CD4-positive, alpha-beta T cell treated with Interleukin-15 for 1 hour (primary cell): ENCODE data around the gene RXRG.

Experiments
- DNase-seq: peaks from one replicate; pipeline ENCODE4 v3.0.0-alpha.2; 2020

RXRG gene

GRCh38 chr1:165449131-165449530 is 4.2 kb upstream of the RXRG start:
- no peak for DNase-seq

DNA sequence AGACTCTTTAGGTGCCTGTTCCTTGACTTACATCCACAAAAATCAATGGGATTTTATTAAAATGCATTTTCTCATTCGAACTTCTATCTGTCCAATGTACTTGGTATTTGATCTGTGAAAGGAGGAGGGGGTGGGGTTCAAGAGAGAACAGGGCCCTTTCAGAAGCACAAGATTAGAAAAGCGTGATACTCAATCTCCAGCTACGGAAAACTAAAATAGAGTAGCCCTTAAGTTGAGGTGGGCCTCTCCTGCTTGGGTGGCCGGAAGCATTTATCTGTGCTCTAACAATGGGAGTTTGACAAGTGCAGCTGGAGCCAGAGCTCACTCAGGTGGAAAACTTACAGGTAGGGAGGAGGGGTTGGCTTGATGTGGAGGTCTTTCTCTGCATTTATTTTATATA is 462 bp upstream of the RXRG start:
- DNase-seq, result no peak

- DNase-seq, result no peak
These were observed 1.2 kb downstream of the RXRG start for GRCh38 chr1:165443539-165444311.

- no peak for DNase-seq
These were observed 2.3 kb downstream of the RXRG start for GRCh38 chr1:165442653-165443052.

GRCh38 chr1:165442053-165442452 is 2.9 kb downstream of the RXRG start:
- no peak for DNase-seq

- no peak for DNase-seq
These were observed 3.6 kb downstream of the RXRG start for GRCh38 chr1:165441166-165441880.

DNA sequence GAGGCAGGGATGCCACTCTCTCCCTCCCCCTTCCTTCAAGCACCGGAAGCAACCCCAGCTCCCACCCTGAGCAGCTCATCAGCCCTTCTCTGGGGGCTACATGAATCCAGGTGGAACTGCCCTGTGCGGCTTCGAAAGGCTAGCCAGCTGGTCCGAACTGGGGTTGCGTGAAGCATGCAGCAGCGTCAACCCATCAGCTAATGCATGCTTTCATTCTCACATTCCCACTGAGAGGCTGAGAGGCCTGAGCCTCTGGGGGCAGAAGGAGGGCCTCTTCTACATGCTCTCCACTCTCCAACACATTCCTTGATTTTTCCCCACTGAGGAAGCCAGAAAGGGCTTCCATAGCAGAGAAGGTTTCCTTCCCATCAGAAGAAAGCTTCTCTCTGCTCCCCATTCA is 5.6 kb downstream of the RXRG start:
- DNase-seq, result no peak

GRCh38 chr1:165436994-165437393 is 7.9 kb downstream of the RXRG start:
- DNase-seq, result no peak

- DNase-seq, result no peak
These were observed 9.1 kb downstream of the RXRG start for GRCh38 chr1:165435801-165436200.

DNA sequence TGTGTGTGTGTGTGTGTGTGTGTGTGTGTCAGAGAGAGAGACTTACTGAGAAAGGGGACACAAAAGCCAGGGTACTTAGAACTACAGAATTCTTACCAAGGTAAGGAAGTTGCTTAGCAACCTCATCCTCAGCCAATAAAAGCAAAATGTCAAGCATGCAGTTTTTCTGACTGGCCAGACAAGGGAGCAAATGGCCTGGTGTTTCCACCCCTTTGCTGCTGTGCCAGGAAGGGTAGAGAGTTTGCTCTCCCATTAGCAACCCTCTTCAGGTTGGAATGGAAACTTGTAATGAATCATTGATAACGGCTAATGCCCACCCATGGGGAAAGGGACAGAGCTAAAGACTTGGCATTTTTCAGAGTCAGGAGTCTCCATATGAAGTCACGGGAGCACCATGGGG is 10.6 kb downstream of the RXRG start:
- DNase-seq, result no peak

- DNase-seq, result no peak
These were observed 13.8 kb downstream of the RXRG start for GRCh38 chr1:165431079-165431478.

DNA sequence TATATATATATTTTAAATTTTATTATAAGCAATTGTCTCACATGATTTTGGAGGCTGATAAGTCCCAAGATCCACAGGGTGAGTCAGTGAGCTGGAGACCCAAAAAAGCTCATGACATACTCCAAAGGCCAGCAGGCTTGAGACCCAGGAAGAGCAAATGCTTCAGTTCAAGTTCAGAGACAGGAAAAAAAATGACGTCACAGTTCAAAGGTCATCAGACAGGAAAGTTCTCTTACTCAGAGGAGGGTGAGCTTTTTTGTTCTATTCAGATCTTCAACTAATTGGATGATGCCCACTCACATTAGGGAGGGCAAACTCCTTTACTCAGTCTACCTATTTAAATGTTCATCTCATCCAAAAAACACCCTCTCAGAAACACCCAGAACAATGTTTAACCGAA is 18.2 kb downstream of the RXRG start:
- DNase-seq, result no peak

GRCh38 chr1:165425621-165426020 is 19.3 kb downstream of the RXRG start:
- DNase-seq, result no peak

DNA sequence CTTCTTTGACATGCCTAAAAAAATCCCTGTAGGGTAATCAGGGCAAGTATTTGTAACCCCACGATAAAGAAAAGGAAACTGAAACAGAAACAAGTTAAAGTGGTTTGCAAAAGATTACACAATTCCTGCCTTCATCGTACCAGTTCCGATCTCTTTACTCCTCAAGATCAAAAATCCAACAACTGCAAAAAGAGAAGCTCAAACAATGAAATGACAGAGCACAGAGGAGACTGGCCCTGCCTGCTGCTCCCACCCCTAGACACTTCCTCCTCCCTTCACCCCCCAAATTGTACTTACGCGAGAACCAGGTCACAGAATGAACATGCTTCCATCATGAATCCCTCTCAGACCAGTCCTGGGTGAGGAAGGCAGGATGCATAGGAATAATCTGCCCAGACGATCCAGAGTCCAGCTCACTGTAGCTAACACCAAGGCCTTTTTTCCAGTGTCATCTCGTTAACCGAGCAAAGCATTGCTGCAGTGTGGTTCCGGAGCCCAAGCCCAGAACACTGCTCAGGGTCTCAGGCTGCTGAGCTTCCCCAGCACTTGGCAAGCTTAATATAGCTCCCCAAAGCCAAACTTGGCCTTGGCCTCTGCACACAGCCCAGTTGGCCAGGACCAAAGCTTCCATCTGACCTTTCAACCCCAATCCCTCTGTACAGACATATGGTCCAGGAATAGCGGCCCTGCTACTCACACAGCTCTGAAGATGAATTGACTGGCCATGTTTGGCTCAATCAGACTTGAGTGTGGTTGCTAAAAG is 20.3 kb downstream of the RXRG start:
- no peak for DNase-seq

DNA sequence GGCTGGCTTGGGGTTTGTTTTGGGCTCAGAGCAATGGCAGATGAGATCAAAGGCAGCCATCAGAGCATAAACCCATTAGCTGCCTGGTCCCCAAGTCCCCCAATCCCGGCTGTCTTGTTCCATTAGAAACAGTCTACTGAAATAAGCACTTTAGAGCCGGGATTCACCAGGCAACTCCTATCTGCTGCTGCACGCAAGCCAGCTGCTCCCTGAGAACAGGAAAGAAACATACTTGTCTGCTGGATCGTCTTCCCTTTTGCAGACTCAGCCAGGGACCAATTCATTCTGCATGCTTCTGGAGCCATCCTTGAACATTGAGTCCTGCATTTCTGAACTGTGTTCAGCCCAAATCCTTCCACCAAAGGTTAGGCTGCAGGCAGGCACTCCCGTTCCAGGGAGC is 21.8 kb downstream of the RXRG start:
- DNase-seq, result no peak

DNA sequence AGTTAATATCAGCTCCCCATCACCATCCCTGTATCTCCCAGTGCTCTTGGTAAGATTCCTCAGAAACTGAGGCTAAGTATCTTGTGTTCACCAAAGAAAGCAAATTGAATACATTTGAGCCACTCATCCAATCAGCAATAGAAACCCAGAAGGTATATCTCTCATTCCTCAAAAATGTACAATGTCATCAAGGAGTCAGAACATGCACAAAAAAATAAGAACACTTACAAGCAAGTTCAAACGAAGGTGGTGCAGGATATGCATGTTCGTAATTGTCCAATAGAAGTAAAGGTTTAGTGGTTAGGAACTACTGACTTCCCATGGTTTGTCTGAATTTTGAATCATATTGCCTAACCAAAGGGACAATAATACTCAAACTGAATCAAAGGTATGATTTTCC is 24.3 kb downstream of the RXRG start:
- DNase-seq, result no peak

DNA sequence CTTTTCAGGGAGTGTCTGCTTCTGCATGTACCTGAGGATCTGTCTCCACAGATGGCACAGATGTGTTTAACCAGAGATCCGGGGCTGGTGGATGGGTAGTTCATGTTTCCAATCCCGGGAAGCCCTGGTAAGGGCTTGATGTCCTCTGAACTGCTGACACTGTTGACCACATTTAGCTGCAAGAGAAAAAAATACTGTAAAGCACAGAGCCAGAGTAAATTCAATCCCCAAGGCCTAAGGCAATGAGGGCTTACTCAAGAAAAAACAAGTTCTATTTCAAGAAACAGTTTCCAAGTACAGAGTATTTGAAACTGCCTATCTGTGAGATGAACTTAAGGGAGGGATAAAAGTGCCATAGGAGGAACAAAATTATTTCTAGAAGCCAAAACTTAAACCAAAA is 25.1 kb downstream of the RXRG start:
- DNase-seq, result no peak

GRCh38 chr1:165418195-165418594 is 26.7 kb downstream of the RXRG start:
- DNase-seq, result no peak

DNA sequence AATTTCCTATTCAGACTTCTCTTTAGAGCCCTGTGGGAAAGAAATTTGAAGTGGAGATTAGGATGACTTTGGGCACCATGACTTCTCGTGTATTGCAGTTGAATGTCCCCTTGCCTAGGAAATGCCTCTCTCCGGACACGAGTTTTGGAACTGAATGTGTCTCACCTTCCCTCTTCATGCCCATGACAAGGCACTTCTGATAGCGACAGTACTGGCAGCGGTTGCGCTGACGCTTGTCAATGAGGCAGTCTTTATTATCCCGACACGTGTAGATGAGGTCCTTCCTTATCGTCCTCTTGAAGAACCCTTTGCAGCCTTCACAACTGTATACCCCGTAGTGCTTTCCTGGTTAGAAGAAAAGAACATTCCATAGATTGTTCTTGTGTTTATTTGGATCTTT is 28.1 kb downstream of the RXRG start:
- DNase-seq, result no peak

DNA sequence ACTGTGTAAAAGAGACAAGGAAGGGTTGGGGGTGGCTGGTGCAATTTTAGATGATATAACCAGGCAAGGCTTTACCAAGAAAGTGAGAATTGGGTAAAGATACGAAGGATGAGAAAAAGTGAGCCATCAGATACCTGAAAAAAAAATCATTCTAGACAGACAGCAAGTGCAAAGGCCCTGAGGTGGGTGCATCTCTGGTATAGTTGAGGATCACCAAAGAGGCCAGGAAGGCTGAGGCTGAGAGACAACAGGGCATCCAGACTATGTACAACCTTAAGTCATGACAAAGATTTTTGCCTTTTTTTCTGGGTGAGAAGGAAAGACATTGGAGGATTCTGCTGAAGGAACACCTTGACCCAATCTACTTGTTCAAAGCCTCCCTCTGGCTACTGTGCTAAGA is 29.9 kb downstream of the RXRG start:
- DNase-seq, result no peak

DNA sequence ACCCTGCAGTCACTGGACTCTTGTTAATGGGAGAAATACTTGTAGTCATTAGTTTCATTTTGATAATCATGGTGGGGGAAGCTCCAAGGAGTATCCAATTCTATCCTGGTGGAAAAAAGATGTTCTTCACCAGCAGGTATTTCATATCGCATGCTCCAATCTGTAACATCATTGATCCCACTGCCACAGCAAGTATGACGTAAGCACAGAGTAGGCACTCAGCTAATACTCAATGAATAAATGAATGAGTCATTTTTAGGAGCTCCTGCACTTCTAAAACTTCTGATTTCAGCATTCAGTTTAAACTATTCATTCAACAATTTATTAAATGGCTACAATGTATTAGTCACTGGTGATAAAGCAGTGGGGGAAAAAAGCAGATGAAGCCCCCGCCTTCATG is 30.3 kb downstream of the RXRG start:
- no peak for DNase-seq

GRCh38 chr1:165411396-165411795 is 33.5 kb downstream of the RXRG start:
- DNase-seq, result no peak

- DNase-seq, result no peak
These were observed 35.1 kb downstream of the RXRG start for GRCh38 chr1:165409657-165410358.
